ENCODE measurements around the gene IGFBP2. TPM values are rescaled to one million over a fixed set of nuclear protein-coding genes. Genes with fewer than 3 reads are reported as not detected.

IGFBP2 gene
- total RNA-seq, 2 experiments from 2014 or later: 0.85 to 1.4 TPM

GRCh38 chr2:216651351-216651881 is 18.2 kb downstream of the IGFBP2 start:
- H3K4me3 Mint-ChIP-seq: no peak overlapping the region
- H3K36me3 Mint-ChIP-seq: no peaks in the 10 kb centered on the region
- H3K27ac Mint-ChIP-seq: no peak overlapping the region
- ChIA-PET CTCF (interaction anchor here (1.0 to 3.5 kb wide), 4 partner anchors 9 to 31 kb away, joined by 3 to 14 read pairs (median 4); no protein-coding TSS in a partner anchor), POLR2A (no interaction called here)
- intact Hi-C loops (cut with micrococcal nuclease): no loop called here
- H3K4me1 Mint-ChIP-seq (ENCODE audit: low read depth): no peaks in the 10 kb centered on the region
- peaks cover 4% of the 10 kb centered on the region for H3K27me3 Mint-ChIP-seq
- no peak for DNase-seq
- no peaks in the 10 kb centered on the region for H3K9me3 Mint-ChIP-seq

DNA sequence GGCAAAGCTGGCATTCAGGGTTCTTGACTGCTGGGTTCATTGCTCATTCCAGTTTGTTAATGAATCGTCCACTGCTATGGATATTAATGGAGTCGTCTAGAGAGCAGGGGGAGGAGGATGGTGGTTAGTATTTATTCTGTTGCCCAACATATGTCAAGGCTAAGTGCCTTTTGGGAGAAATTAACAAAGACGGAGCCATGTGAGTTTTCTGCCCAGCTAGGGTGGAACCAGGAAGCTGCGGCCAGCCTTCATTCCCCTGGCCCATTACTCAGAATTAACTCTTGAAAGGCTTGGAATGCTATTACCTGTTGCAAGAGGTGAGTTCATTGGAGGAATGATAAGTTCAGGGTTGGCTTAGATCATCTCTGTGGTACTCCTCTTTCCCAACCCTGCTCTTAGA is 19.3 kb downstream of the IGFBP2 start:
- no peak for DNase-seq
- Mint-ChIP-seq H3K27ac (no peak overlapping the region), H3K9me3 (no peaks in the 10 kb centered on the region), H3K4me3 (no peak overlapping the region), H3K4me1 (ENCODE audit: low read depth) (no peaks in the 10 kb centered on the region), H3K27me3 (peaks cover 3% of the 10 kb centered on the region), H3K36me3 (no peaks in the 10 kb centered on the region)
- CTCF ChIA-PET: interaction anchor here (0.6 to 3.5 kb wide), 4 partner anchors 8 to 133 kb away, joined by 3 to 14 read pairs (median 4); no protein-coding TSS in a partner anchor
- intact Hi-C loops (cut with micrococcal nuclease): no loop called here
- POLR2A ChIA-PET: no interaction called here

DNA sequence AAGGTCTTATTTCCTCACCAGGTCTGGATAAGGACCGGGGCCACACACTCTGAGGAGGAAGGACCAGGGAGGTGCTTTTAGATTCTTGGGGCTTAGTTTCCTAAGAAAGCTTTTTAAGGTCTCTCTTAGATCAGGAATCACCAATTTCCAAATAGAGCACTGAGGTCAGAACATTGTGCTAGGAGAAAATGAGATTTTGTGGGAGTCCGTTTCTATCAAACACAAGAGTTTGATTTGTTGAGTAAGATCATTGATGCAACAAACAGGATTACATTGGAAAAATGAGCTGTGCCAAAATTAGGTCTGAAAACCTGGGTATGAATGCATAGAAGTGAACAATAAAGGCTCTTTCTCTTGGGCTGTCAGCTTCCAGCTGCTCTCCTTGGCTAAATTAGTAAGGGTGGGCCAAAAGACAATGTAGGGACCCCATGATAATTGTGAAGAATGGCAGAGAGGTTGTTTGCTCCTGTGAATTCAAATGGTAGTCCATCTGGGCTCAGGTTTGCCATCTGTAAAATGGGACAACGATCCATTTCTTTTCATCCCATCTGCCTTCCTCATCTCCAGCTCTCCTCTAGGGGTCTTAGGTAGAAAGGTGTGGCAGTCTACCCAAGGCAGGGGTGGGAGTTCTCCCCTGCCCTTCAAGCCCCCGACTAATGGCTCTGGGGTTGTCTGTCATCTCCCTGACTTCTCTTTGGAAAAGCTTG is 20.0 kb downstream of the IGFBP2 start:
- POLR2A ChIA-PET: no interaction called here

GRCh38 chr2:216653931-216654365 is 20.7 kb downstream of the IGFBP2 start:
- no peak for DNase-seq
- H3K4me1 Mint-ChIP-seq (ENCODE audit: low read depth): no peaks in the 10 kb centered on the region
- POLR2A ChIA-PET: no interaction called here

More for the DNA sequence above, 20.0 kb downstream of the IGFBP2 start:
- CTCF ChIA-PET: interaction anchor here (0.6 to 3.5 kb wide), 3 partner anchors 13 to 134 kb away, joined by 3 to 14 read pairs (median 4); no protein-coding TSS in a partner anchor
- intact Hi-C loops (cut with micrococcal nuclease): no loop called here
- H3K4me3 Mint-ChIP-seq: no peak overlapping the region
- H3K27me3 Mint-ChIP-seq: peaks cover 3% of the 10 kb centered on the region
- no peaks in the 10 kb centered on the region for H3K9me3 Mint-ChIP-seq
- no peaks in the 10 kb centered on the region for H3K36me3 Mint-ChIP-seq
- no peak overlapping the region for H3K27ac Mint-ChIP-seq
- no peak for DNase-seq
- no peaks in the 10 kb centered on the region for H3K4me1 Mint-ChIP-seq (ENCODE audit: low read depth)

GRCh38 chr2:216654528-216655052 is 21.4 kb downstream of the IGFBP2 start:
- Mint-ChIP-seq H3K4me3 (no peak overlapping the region), H3K4me1 (ENCODE audit: low read depth) (no peaks in the 10 kb centered on the region), H3K27ac (no peak overlapping the region), H3K9me3 (no peaks in the 10 kb centered on the region), H3K36me3 (no peaks in the 10 kb centered on the region), H3K27me3 (peaks cover 3% of the 10 kb centered on the region)
- ChIA-PET POLR2A (no interaction called here), CTCF (interaction anchor here (1.3 to 3.5 kb wide), 2 partner anchors 12 to 1059 kb away, joined by 3 to 14 read pairs; no protein-coding TSS in a partner anchor)
- DNase-seq: no peak
- intact Hi-C loops (cut with micrococcal nuclease): no loop called here

More at GRCh38 chr2:216653931-216654365, 20.7 kb downstream of the IGFBP2 start:
- intact Hi-C loops (cut with micrococcal nuclease): no loop called here
- no peak overlapping the region for H3K27ac Mint-ChIP-seq
- H3K36me3 Mint-ChIP-seq: no peaks in the 10 kb centered on the region
- H3K9me3 Mint-ChIP-seq: no peaks in the 10 kb centered on the region
- H3K4me3 Mint-ChIP-seq: no peak overlapping the region
- CTCF ChIA-PET: interaction anchor here (1.3 to 3.5 kb wide), 2 partner anchors 12 to 1059 kb away, joined by 3 to 14 read pairs; no protein-coding TSS in a partner anchor
- H3K27me3 Mint-ChIP-seq: peaks cover 3% of the 10 kb centered on the region

GRCh38 chr2:216657086-216657855 is 24.1 kb downstream of the IGFBP2 start:
- Mint-ChIP-seq H3K27me3 (no peaks in the 10 kb centered on the region), H3K36me3 (no peaks in the 10 kb centered on the region), H3K9me3 (no peaks in the 10 kb centered on the region), H3K4me1 (ENCODE audit: low read depth) (no peaks in the 10 kb centered on the region), H3K4me3 (no peak overlapping the region), H3K27ac (no peak overlapping the region)
- intact Hi-C loops (cut with micrococcal nuclease): no loop called here
- ChIA-PET POLR2A (no interaction called here), CTCF (interaction anchor here (1.6 to 1.9 kb wide), 2 partner anchors 9 to 138 kb away, joined by 5 to 8 read pairs; no protein-coding TSS in a partner anchor)
- DNase-seq: no peak

DNA sequence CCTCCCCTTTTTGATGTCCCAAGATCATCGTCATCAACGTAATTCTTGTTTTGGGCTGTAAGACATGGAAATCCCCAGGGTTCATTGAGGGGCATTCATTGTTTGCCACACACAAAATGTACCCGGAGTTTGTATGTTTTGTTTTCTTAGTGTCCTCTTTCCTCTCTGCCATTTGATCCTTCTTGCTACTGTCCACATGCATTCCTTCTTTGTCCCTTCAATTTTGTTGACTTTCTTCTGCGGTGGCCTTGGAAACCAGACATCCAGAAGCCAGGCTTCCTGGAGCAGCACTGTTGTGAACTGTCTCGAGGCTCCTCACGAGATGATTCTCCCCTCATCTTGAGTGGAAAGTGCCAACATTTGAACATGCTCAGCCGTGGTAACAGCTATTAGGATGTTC is 24.8 kb downstream of the IGFBP2 start:
- intact Hi-C loops (cut with micrococcal nuclease): no loop called here
- CTCF ChIA-PET: interaction anchor here (1.9 kb wide), 1 partner anchor 9 kb away, joined by 8 read pairs; no protein-coding TSS in a partner anchor

GRCh38 chr2:216658757-216659156 is 25.5 kb downstream of the IGFBP2 start:
- Mint-ChIP-seq H3K27me3 (no peaks in the 10 kb centered on the region), H3K4me3 (no peak overlapping the region), H3K4me1 (ENCODE audit: low read depth) (no peaks in the 10 kb centered on the region), H3K9me3 (no peaks in the 10 kb centered on the region), H3K27ac (no peak overlapping the region), H3K36me3 (no peaks in the 10 kb centered on the region)
- POLR2A ChIA-PET: no interaction called here
- CTCF ChIA-PET: no interaction called here
- no peak for DNase-seq
- intact Hi-C loops (cut with micrococcal nuclease): no loop called here

More for the DNA sequence above, 24.8 kb downstream of the IGFBP2 start:
- no peak for DNase-seq
- no peaks in the 10 kb centered on the region for H3K36me3 Mint-ChIP-seq
- H3K4me1 Mint-ChIP-seq (ENCODE audit: low read depth): no peaks in the 10 kb centered on the region
- H3K4me3 Mint-ChIP-seq: no peak overlapping the region
- POLR2A ChIA-PET: no interaction called here
- no peaks in the 10 kb centered on the region for H3K27me3 Mint-ChIP-seq
- no peaks in the 10 kb centered on the region for H3K9me3 Mint-ChIP-seq
- H3K27ac Mint-ChIP-seq: no peak overlapping the region

DNA sequence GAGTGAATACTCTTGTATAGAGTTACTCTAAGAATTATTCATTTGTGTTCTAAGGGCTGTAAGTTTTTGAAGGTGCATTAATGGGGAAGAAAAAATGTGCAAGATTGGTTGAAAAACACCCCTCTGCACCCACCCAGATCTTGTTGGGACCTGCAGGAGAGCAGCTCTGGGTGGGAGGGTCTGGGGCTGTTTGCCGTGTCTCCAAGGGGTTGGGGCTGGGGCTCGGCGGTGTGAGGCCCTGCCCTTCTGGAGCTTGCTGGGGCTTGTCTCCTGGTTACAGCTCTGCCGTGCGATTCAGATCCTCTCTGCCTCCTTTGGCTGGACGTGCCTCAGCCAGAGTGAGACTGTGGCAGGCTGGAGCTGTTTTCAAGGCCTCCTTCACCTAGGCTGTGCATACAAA is 26.1 kb downstream of the IGFBP2 start:
- H3K27ac Mint-ChIP-seq: no peak overlapping the region
- intact Hi-C loops (cut with micrococcal nuclease): no loop called here
- CTCF ChIA-PET: no interaction called here
- no peaks in the 10 kb centered on the region for H3K9me3 Mint-ChIP-seq
- no peaks in the 10 kb centered on the region for H3K36me3 Mint-ChIP-seq
- no peaks in the 10 kb centered on the region for H3K4me1 Mint-ChIP-seq (ENCODE audit: low read depth)
- no peak for DNase-seq
- POLR2A ChIA-PET: no interaction called here
- H3K27me3 Mint-ChIP-seq: no peaks in the 10 kb centered on the region
- H3K4me3 Mint-ChIP-seq: no peak overlapping the region

DNA sequence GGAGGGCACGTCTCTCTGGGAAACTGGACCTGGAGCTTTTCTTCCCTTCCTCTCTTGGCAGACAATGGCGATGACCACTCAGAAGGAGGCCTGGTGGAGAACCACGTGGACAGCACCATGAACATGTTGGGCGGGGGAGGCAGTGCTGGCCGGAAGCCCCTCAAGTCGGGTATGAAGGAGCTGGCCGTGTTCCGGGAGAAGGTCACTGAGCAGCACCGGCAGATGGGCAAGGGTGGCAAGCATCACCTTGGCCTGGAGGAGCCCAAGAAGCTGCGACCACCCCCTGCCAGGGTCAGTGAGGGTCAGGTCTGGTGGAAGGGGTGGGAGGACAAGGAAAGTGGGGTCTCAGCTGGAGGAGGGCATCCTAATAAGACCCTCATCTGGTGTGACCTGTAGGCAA is 27.3 kb downstream of the IGFBP2 start:
- Mint-ChIP-seq H3K27ac (no peak overlapping the region), H3K4me1 (ENCODE audit: low read depth) (no peaks in the 10 kb centered on the region), H3K27me3 (no peaks in the 10 kb centered on the region), H3K4me3 (no peak overlapping the region), H3K36me3 (no peaks in the 10 kb centered on the region), H3K9me3 (no peaks in the 10 kb centered on the region)
- intact Hi-C loops (cut with micrococcal nuclease): loop anchor here (10.0 kb wide), 2 partner anchors 486 to 546 kb away; no protein-coding TSS in a partner anchor
- no peak for DNase-seq
- ChIA-PET CTCF (interaction anchor here (0.8 kb wide), 1 partner anchor 9 kb away, joined by 3 read pairs; no protein-coding TSS in a partner anchor), POLR2A (no interaction called here)

GRCh38 chr2:216661051-216661450 is 27.8 kb downstream of the IGFBP2 start:
- Mint-ChIP-seq H3K27me3 (no peaks in the 10 kb centered on the region), H3K27ac (no peak overlapping the region), H3K36me3 (no peaks in the 10 kb centered on the region), H3K4me1 (ENCODE audit: low read depth) (no peaks in the 10 kb centered on the region), H3K9me3 (no peaks in the 10 kb centered on the region), H3K4me3 (no peak overlapping the region)
- no peak for DNase-seq
- ChIA-PET CTCF (interaction anchor here (0.8 kb wide), 1 partner anchor 9 kb away, joined by 3 read pairs; no protein-coding TSS in a partner anchor), POLR2A (no interaction called here)
- intact Hi-C loops (cut with micrococcal nuclease): loop anchor here (10.0 kb wide), 2 partner anchors 486 to 546 kb away; no protein-coding TSS in a partner anchor
